Tibial artery (tissue), 4 donors: ENCODE measurements around the gene MT2A.
A peak's percentile ranks its signal among the peaks of the same experiment; 100 is the strongest.

Source experiments
- DNase-seq, 2 donors: peaks; one replicate each; pipeline ENCODE4 v3.0.0-alpha.2; 2019
- H3K27ac ChIP-seq, 2 donors: fragments of 200-600 bp; sonication (generic) in 1 of 2; 1 replicate in 1 of 2; 2 replicates in 1 of 2; pipeline ENCODE4 v1.5.1; 2018 to 2019; ENCODE audit warnings: mild to moderate bottlenecking in 1 of 2
- H3K27me3 ChIP-seq, 2 donors: fragments of 200-600 bp; sonication (generic) in 1 of 2; one replicate each; pipeline versions ENCODE4 v1.5.1 to v1.6.0; 2016 to 2019
- H3K36me3 ChIP-seq, 3 donors: fragments of 200-600 bp; sonication (generic) in 2 of 3; one replicate each; pipeline ENCODE4 v1.5.1; 2016 to 2019; ENCODE audit warnings: mild to moderate bottlenecking in 2 of 3
- H3K4me1 ChIP-seq, 4 donors: fragments of 200-600 bp; sonication (generic) in 2 of 4; 1 replicate in 3 of 4; 2 replicates in 1 of 4; pipeline ENCODE4 v1.5.1; 2016 to 2019
- H3K4me3 ChIP-seq, 2 donors: fragments of 200-600 bp; sonication (generic) in 1 of 2; 1 replicate in 1 of 2; 2 replicates in 1 of 2; pipeline ENCODE4 v1.5.1; 2018 to 2019; ENCODE audit warnings: mild to moderate bottlenecking in 2 of 2
- H3K9me3 ChIP-seq, 3 donors: fragments of 200-600 bp; sonication (generic) in 1 of 3; one replicate each; pipeline ENCODE4 v1.5.1; 2016 to 2019
- CTCF ChIP-seq, 2 experiments: fragments of 200-600 bp in 1 of 2; fragments of 450-650 bp in 1 of 2; IDR thresholded peaks; one replicate each; pipeline ENCODE4 v1.5.1; 2017 to 2019; ENCODE audit warnings: antibody characterized with exemption in 2 of 2, mild to moderate bottlenecking in 1 of 2, moderate library complexity in 1 of 2
- intact Hi-C: fragments of 100-400 bp; cut with DNase I; formaldehyde crosslinking; loops from one replicate; pipeline ENCODE4 v1.15.0; 2023; ENCODE audit warnings: low total_unique reads

The MT2A gene

DNA sequence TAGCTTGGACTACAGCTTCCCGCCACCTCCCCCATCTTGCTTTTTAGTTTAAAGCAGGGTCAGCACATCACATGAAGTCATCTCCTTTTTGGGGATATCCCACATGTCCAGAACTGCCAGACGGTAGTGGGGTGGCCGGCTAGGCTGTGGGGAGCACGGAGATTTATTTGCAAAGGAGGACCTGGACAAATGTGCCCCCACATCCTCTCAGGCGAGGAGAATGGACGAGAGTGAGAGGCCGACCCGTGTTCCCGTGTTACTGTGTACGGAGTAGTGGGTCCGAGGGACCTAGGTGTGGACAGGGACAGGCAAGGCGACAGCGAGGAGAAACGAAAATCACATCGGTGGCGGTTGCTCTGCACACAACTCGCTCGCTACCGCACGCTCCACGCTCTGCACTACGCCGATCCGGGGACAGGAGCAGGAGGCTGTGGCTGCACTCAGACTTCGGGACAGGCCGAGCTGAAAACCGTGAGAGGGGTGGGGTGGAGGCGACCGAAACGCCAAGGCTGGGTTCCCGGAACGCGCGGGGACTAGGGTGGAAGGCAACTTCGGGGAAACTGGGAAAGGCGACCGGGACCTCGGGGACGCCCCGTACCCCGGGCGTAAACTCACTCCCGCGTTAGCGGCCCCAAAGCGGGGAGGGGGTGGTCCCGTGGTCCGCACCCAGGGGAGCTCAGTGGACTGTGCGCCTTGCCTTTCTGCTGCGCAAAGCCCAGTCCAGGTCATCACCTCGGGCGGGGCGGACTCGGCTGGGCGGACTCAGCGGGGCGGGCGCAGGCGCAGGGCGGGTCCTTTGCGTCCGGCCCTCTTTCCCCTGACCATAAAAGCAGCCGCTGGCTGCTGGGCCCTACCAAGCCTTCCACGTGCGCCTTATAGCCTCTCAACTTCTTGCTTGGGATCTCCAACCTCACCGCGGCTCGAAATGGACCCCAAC is 29.7 kb downstream of the MT2A start, which contains the start of gene MT1A:
TSS of gene MT1A (plus strand) at position 853 of the 937 bp plus-strand sequence. CDS start at position 926, 73 bp downstream.
- no peaks in the 10 kb centered on the region for H3K27me3 ChIP-seq
- peak within 1 kb of the TSS; percentile 50 to 57 for H3K4me3 ChIP-seq
- H3K4me1 ChIP-seq: peaks cover 0 to 50% (median 31%) of the 10 kb centered on the region in 4 donors
- intact Hi-C loops: no loop called here
- H3K36me3 ChIP-seq: no peaks in the 10 kb centered on the region
- peak within 1 kb of the TSS; percentile 79 to 82 for H3K27ac ChIP-seq
- no peaks in the 10 kb centered on the region for H3K9me3 ChIP-seq
- DNase-seq: peak; percentile 85 to 95
- TF ChIP-seq CTCF (IDR thresholded peaks at IDR 0.05): no peak

- no peak for DNase-seq
- no peak for TF ChIP-seq CTCF (IDR thresholded peaks at IDR 0.05)
- H3K4me3 ChIP-seq: peak overlapping the region in 1 of 2 donors; percentile 57
- H3K27ac ChIP-seq: peak overlapping the region; percentile 79 to 82
- intact Hi-C loops: no loop called here
- no peaks in the 10 kb centered on the region for H3K36me3 ChIP-seq
- peaks cover 0 to 50% (median 34%) of the 10 kb centered on the region in 4 donors for H3K4me1 ChIP-seq
- H3K27me3 ChIP-seq: no peaks in the 10 kb centered on the region
- no peaks in the 10 kb centered on the region for H3K9me3 ChIP-seq
These were observed 30.7 kb downstream of the MT2A start for GRCh38 chr16:56639045-56639444.

DNA sequence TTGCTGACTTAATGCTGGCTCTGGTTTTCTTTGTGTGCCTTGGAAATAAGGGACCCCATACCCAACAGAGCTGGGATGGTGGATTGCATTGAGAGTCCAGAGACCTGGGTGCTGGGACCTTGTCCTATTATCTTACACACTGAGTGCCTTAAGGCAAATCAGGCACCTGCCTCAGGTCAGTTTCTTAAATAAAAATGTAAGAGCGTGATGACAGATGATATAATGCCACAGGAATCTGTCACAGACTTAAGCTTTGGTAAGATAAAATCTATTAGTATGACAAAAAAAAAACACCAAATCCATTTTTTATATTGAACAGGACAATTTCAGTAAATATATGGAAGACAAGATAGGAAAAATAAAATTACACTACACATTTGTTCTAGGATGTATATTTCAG is 31.7 kb downstream of the MT2A start:
- Histone ChIP-seq H3K27ac (no peak overlapping the region), H3K4me3 (no peak overlapping the region), H3K27me3 (no peaks in the 10 kb centered on the region), H3K9me3 (no peaks in the 10 kb centered on the region), H3K36me3 (no peaks in the 10 kb centered on the region), H3K4me1 (peaks cover 0 to 40% (median 29%) of the 10 kb centered on the region in 4 donors)
- no peak for TF ChIP-seq CTCF (IDR thresholded peaks at IDR 0.05)
- intact Hi-C loops: loop anchor here (5.0 kb wide), 1 partner anchor 33 kb away; the partner anchor contains the start of gene MT2A
- DNase-seq: no peak

DNA sequence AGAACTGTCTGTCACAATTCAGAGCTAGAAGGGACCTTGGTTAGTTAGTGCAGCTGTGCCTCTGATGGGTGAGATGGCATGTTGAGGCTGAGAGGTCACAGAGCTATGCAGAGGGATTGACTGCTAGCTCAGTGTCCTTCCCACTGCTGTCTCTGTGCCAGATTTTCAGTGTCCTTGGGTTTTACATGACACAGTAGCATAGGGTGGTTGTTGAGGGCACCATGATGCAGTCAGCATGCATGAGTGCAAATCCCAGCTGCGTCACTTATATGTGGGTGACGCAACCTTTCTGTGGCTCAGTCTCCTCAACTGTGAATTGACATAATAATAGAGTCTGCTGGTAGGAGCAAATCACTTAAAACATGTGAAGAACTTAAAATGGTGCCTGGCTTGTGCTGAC is 32.8 kb downstream of the MT2A start:
- no peaks in the 10 kb centered on the region for H3K27me3 ChIP-seq
- H3K36me3 ChIP-seq: no peaks in the 10 kb centered on the region
- H3K27ac ChIP-seq: no peak overlapping the region
- DNase-seq: no peak
- H3K9me3 ChIP-seq: no peaks in the 10 kb centered on the region
- intact Hi-C loops: loop anchor here (5.0 kb wide), 1 partner anchor 34 kb away; the partner anchor contains the start of gene MT2A
- no peak for TF ChIP-seq CTCF (IDR thresholded peaks at IDR 0.05)
- H3K4me1 ChIP-seq: peaks cover 0 to 31% (median 23%) of the 10 kb centered on the region in 4 donors
- no peak overlapping the region for H3K4me3 ChIP-seq

- peaks cover 0 to 7% of the 10 kb centered on the region in 2 donors for H3K27me3 ChIP-seq
- H3K9me3 ChIP-seq: no peaks in the 10 kb centered on the region
- H3K4me1 ChIP-seq: peaks cover 0 to 24% (median 19%) of the 10 kb centered on the region in 4 donors
- TF ChIP-seq CTCF (IDR thresholded peaks at IDR 0.05): peak; percentile 52 to 63
- peak overlapping the region; percentile 39 to 50 for H3K4me3 ChIP-seq
- intact Hi-C loops: loop anchor here (5.0 kb wide), 1 partner anchor 36 kb away; the partner anchor contains the start of gene MT2A
- H3K27ac ChIP-seq: peak overlapping the region; percentile 58 to 81
- no peaks in the 10 kb centered on the region for H3K36me3 ChIP-seq
- DNase-seq: peak; percentile 76 to 94
These were observed 34.8 kb downstream of the MT2A start for GRCh38 chr16:56643080-56643778.
